Gastroesophageal sphincter (tissue), 4 donors: ENCODE results near the gene C10orf105. TPM values are rescaled to one million over a fixed set of nuclear protein-coding genes. Genes with fewer than 3 reads are reported as not detected.
A peak's percentile ranks its signal among the peaks of the same experiment; 100 is the strongest.

Source experiments
- ATAC-seq: fragments of 150-250 bp; one replicate; pipeline ENCODE4 v1.9.1; 2016; ENCODE audit warnings: mild to moderate bottlenecking, moderate library complexity
- H3K27ac ChIP-seq, 4 donors: fragments of 200-600 bp; sonication (generic) in 3 of 4; 1 replicate in 3 of 4; 2 replicates in 1 of 4; pipeline ENCODE4 v1.5.1; 2016 to 2019
- H3K27me3 ChIP-seq: fragments of 200-600 bp; sonication (generic); one replicate; pipeline ENCODE4 v1.5.1; 2019
- H3K36me3 ChIP-seq, 2 donors: fragments of 200-600 bp; sonication (generic); one replicate each; pipeline ENCODE4 v1.5.1; 2019; ENCODE audit warnings: control low read depth in 1 of 2
- H3K4me1 ChIP-seq, 3 donors: fragments of 200-600 bp; sonication (generic); 1 replicate in 2 of 3; 2 replicates in 1 of 3; pipeline ENCODE4 v1.5.1; 2016 to 2019; ENCODE audit warnings: control low read depth in 2 of 3
- H3K4me3 ChIP-seq, 2 donors: fragments of 200-600 bp; sonication (generic); one replicate each; pipeline ENCODE4 v1.5.1; 2019; ENCODE audit warnings: mild to moderate bottlenecking in 1 of 2, moderate library complexity in 1 of 2
- H3K9me3 ChIP-seq, 3 donors: fragments of 200-600 bp; sonication (generic); one replicate each; pipeline ENCODE4 v1.5.1; 2017 to 2019; ENCODE audit warnings: control low read depth in 2 of 3
- CTCF ChIP-seq, 4 experiments: fragments of 200-600 bp in 2 of 4; fragments of 450-650 bp in 2 of 4; sonication (generic) in 1 of 4; IDR thresholded peaks; one replicate each; pipeline ENCODE4 v1.5.1; 2017 to 2019; ENCODE audit warnings: antibody characterized with exemption in 4 of 4, mild to moderate bottlenecking in 2 of 4, moderate library complexity in 2 of 4
- EP300 ChIP-seq: sonication (generic); formaldehyde crosslinking; IDR thresholded peaks from one replicate; pipeline ENCODE4 v1.6.1; 2017; ENCODE audit warnings: antibody characterized with exemption, mild to moderate bottlenecking
- POLR2A ChIP-seq, 2 donors: fragments of 450-650 bp; IDR thresholded peaks; one replicate each; pipeline ENCODE4 v1.6.1; 2017; ENCODE audit warnings: antibody characterized with exemption in 2 of 2, mild to moderate bottlenecking in 2 of 2, moderate library complexity in 1 of 2
- POLR2AphosphoS5 ChIP-seq: sonication (generic); formaldehyde crosslinking; IDR thresholded peaks from one replicate; pipeline ENCODE4 v1.6.1; 2017; ENCODE audit warnings: antibody characterized with exemption
- WGBS, 2 donors: methylation state at CpG; one replicate each; pipeline ENCODE4 v1.1.5; 2018; ENCODE audit warnings: low coverage in 1 of 2; 5-methylcytosine and 5-hydroxymethylcytosine counted together
- total RNA-seq, 4 donors: library from RNA; depleted of rRNA; stranded (reverse); fragments of >200 nt; gene quantifications; one replicate each; pipeline ENCODE4 v1.1.0, GENCODE V29; 2016

C10orf105 gene
- total RNA-seq, 4 donors from 2014 or later = 0.13 TPM; not detected in 3

- 0% methylated on average over 1 to 2 of the region's 10 CpGs for WGBS, 2 donors
- Histone ChIP-seq H3K27ac (no peak overlapping the region), H3K9me3 (no peaks in the 10 kb centered on the region), H3K4me1 (peaks cover 0 to 28% (median 9%) of the 10 kb centered on the region in 3 donors), H3K27me3 (no peaks in the 10 kb centered on the region), H3K4me3 (no peak overlapping the region), H3K36me3 (no peaks in the 10 kb centered on the region)
- no peak for ATAC-seq
- TF ChIP-seq EP300 = no peak
- peak in 3 of 4 experiments; percentile 80 to 91 (median 81) for TF ChIP-seq CTCF (IDR thresholded peaks at IDR 0.05)
These were observed 11.3 kb downstream of the C10orf105 start for GRCh38 chr10:71708301-71708703.

- Histone ChIP-seq H3K27ac (no peak overlapping the region), H3K36me3 (no peaks in the 10 kb centered on the region), H3K9me3 (no peaks in the 10 kb centered on the region), H3K27me3 (no peaks in the 10 kb centered on the region), H3K4me1 (peaks cover 0 to 18% (median 0%) of the 10 kb centered on the region in 3 donors), H3K4me3 (no peak overlapping the region)
- ATAC-seq = no peak
- WGBS, 2 donors = 92% methylated on average over 2 of the region's 5 CpGs; no CpG with 5 or more reads in 1 of the 2 donors
- no peak for TF ChIP-seq POLR2AphosphoS5
- no peak for TF ChIP-seq EP300
- TF ChIP-seq POLR2A (IDR thresholded peaks at IDR 0.05) = no peak
- TF ChIP-seq CTCF (IDR thresholded peaks at IDR 0.05) = no peak
These were observed 12.3 kb downstream of the C10orf105 start for GRCh38 chr10:71707240-71707789.

GRCh38 chr10:71706216-71707121 lies 13.1 kb downstream of the C10orf105 start:
- TF ChIP-seq EP300 (no peak), POLR2A (IDR thresholded peaks at IDR 0.05) (no peak), POLR2AphosphoS5 (no peak), CTCF (IDR thresholded peaks at IDR 0.05) (no peak)
- no peak for ATAC-seq

GRCh38 chr10:71705582-71705981 lies 14.0 kb downstream of the C10orf105 start:
- peaks cover 0 to 23% (median 0%) of the 10 kb centered on the region in 3 donors for H3K4me1 ChIP-seq
- H3K9me3 ChIP-seq = no peaks in the 10 kb centered on the region
- no peaks in the 10 kb centered on the region for H3K27me3 ChIP-seq
- ATAC-seq = no peak
- H3K36me3 ChIP-seq = no peaks in the 10 kb centered on the region
- H3K4me3 ChIP-seq = no peak overlapping the region
- H3K27ac ChIP-seq = no peak overlapping the region
- no CpG with 5 or more reads among the region's 2 CpGs for WGBS, 2 donors
- TF ChIP-seq CTCF (IDR thresholded peaks at IDR 0.05) (no peak), EP300 (no peak), POLR2AphosphoS5 (no peak), POLR2A (IDR thresholded peaks at IDR 0.05) (no peak)

More at GRCh38 chr10:71706216-71707121, 13.1 kb downstream of the C10orf105 start:
- H3K9me3 ChIP-seq = no peaks in the 10 kb centered on the region
- H3K4me3 ChIP-seq = no peak overlapping the region
- WGBS, 2 donors = 89 to 91% methylated on average over 7 to 8 of the region's 35 CpGs
- no peaks in the 10 kb centered on the region for H3K36me3 ChIP-seq
- H3K27me3 ChIP-seq = no peaks in the 10 kb centered on the region
- peaks cover 0 to 15% (median 0%) of the 10 kb centered on the region in 3 donors for H3K4me1 ChIP-seq
- no peak overlapping the region for H3K27ac ChIP-seq
